ENCODE results near the gene MSMB. TPM values are rescaled to one million over a fixed set of nuclear protein-coding genes. Genes with fewer than 3 reads are reported as not detected.
A peak's percentile ranks its signal among the peaks of the same experiment; 100 is the strongest.

Gene MSMB
- total RNA-seq, 2 experiments from 2014 or later = not detected

- Mint-ChIP-seq H3K36me3 (ENCODE audit: low read depth) (no peaks in the 10 kb centered on the region), H3K27ac (no peak overlapping the region), H3K4me1 (ENCODE audit: low read depth) (no peaks in the 10 kb centered on the region), H3K9me3 (ENCODE audit: insufficient read depth) (no peaks in the 10 kb centered on the region), H3K27me3 (ENCODE audit: low read depth) (peaks cover 2% of the 10 kb centered on the region), H3K4me3 (no peak overlapping the region)
- ChIA-PET POLR2A (no interaction called here), CTCF (no interaction called here)
- DNase-seq (no peak), ATAC-seq (no peak)
These were observed 2.1 kb upstream of the MSMB start for GRCh38 chr10:46048152-46048551.

- Mint-ChIP-seq H3K4me1 (ENCODE audit: low read depth) (no peaks in the 10 kb centered on the region), H3K27ac (no peak overlapping the region), H3K36me3 (ENCODE audit: low read depth) (no peaks in the 10 kb centered on the region), H3K9me3 (ENCODE audit: insufficient read depth) (no peaks in the 10 kb centered on the region), H3K27me3 (ENCODE audit: low read depth) (peaks cover 9% of the 10 kb centered on the region), H3K4me3 (no peak overlapping the region)
- CTCF ChIA-PET = no interaction called here
- DNase-seq (no peak), ATAC-seq (no peak)
- POLR2A ChIA-PET = no interaction called here
These were observed 3.5 kb downstream of the MSMB start for GRCh38 chr10:46042527-46042926.

GRCh38 chr10:46040004-46040403 is 6.1 kb downstream of the MSMB start:
- no peaks in the 10 kb centered on the region for H3K4me1 Mint-ChIP-seq (ENCODE audit: low read depth)
- H3K36me3 Mint-ChIP-seq (ENCODE audit: low read depth) = no peaks in the 10 kb centered on the region
- CTCF ChIA-PET = interaction anchor here (1.9 kb wide), 1 partner anchor 11 kb away, joined by 5 read pairs; no protein-coding TSS in a partner anchor

GRCh38 chr10:46037107-46037825 is 8.8 kb downstream of the MSMB start:
- DNase-seq (no peak), ATAC-seq (no peak)
- H3K9me3 Mint-ChIP-seq (ENCODE audit: insufficient read depth) = no peaks in the 10 kb centered on the region
- H3K4me3 Mint-ChIP-seq = no peak overlapping the region
- ChIA-PET CTCF (no interaction called here), POLR2A (no interaction called here)
- H3K27me3 Mint-ChIP-seq (ENCODE audit: low read depth) = peaks cover 5% of the 10 kb centered on the region
- no peaks in the 10 kb centered on the region for H3K36me3 Mint-ChIP-seq (ENCODE audit: low read depth)
- H3K27ac Mint-ChIP-seq = no peak overlapping the region
- peaks cover 7% of the 10 kb centered on the region for H3K4me1 Mint-ChIP-seq (ENCODE audit: low read depth)

More at GRCh38 chr10:46040004-46040403, 6.1 kb downstream of the MSMB start:
- Mint-ChIP-seq H3K9me3 (ENCODE audit: insufficient read depth) (no peaks in the 10 kb centered on the region), H3K27ac (no peak overlapping the region), H3K4me3 (no peak overlapping the region), H3K27me3 (ENCODE audit: low read depth) (peaks cover 12% of the 10 kb centered on the region)
- ATAC-seq = no peak
- no peak for DNase-seq
- POLR2A ChIA-PET = no interaction called here

GRCh38 chr10:46035923-46036849 is 9.9 kb downstream of the MSMB start:
- H3K4me3 Mint-ChIP-seq = no peak overlapping the region
- ATAC-seq (no peak), DNase-seq (no peak)
- no peaks in the 10 kb centered on the region for H3K9me3 Mint-ChIP-seq (ENCODE audit: insufficient read depth)
- CTCF ChIA-PET = interaction anchor here (1.3 kb wide), 1 partner anchor 16 kb away, joined by 4 read pairs; no protein-coding TSS in a partner anchor
- H3K36me3 Mint-ChIP-seq (ENCODE audit: low read depth) = no peaks in the 10 kb centered on the region
- no peak overlapping the region for H3K27ac Mint-ChIP-seq
- POLR2A ChIA-PET = no interaction called here
- peaks cover 5% of the 10 kb centered on the region for H3K27me3 Mint-ChIP-seq (ENCODE audit: low read depth)
- peaks cover 11% of the 10 kb centered on the region for H3K4me1 Mint-ChIP-seq (ENCODE audit: low read depth)

- H3K4me1 Mint-ChIP-seq (ENCODE audit: low read depth) = peaks cover 24% of the 10 kb centered on the region
- no peak overlapping the region for H3K4me3 Mint-ChIP-seq
- DNase-seq = no peak
- H3K36me3 Mint-ChIP-seq (ENCODE audit: low read depth) = peaks cover 1% of the 10 kb centered on the region
- no peaks in the 10 kb centered on the region for H3K9me3 Mint-ChIP-seq (ENCODE audit: insufficient read depth)
- no peak for ATAC-seq
- H3K27me3 Mint-ChIP-seq (ENCODE audit: low read depth) = peaks cover 5% of the 10 kb centered on the region
- ChIA-PET CTCF (interaction anchor here (0.8 to 1.6 kb wide), 3 partner anchors 10 to 783 kb away, joined by 3 to 4 read pairs (median 3); no protein-coding TSS in a partner anchor), POLR2A (no interaction called here)
- H3K27ac Mint-ChIP-seq = no peak overlapping the region
These were observed 12.5 kb downstream of the MSMB start for GRCh38 chr10:46033602-46034011.

- CTCF ChIA-PET = interaction anchor here (1.1 to 1.6 kb wide), 3 partner anchors 8 to 40 kb away, joined by 3 read pairs; no protein-coding TSS in a partner anchor
- Mint-ChIP-seq H3K27ac (peak overlapping the region; percentile 66), H3K36me3 (ENCODE audit: low read depth) (peaks cover 12% of the 10 kb centered on the region), H3K4me3 (no peak overlapping the region), H3K9me3 (ENCODE audit: insufficient read depth) (no peaks in the 10 kb centered on the region), H3K27me3 (ENCODE audit: low read depth) (peaks cover 5% of the 10 kb centered on the region), H3K4me1 (ENCODE audit: low read depth) (peaks cover 40% of the 10 kb centered on the region)
- POLR2A ChIA-PET = no interaction called here
- no peak for DNase-seq
- ATAC-seq = no peak
These were observed 14.2 kb downstream of the MSMB start for GRCh38 chr10:46031648-46032532.

- H3K27me3 Mint-ChIP-seq (ENCODE audit: low read depth) = peaks cover under 1% of the 10 kb centered on the region
- H3K36me3 Mint-ChIP-seq (ENCODE audit: low read depth) = peaks cover 19% of the 10 kb centered on the region
- ChIA-PET CTCF (interaction anchor here (1.2 to 3.2 kb wide), 8 partner anchors 11 to 795 kb away, joined by 3 to 52 read pairs (median 5); no protein-coding TSS in a partner anchor), POLR2A (interaction anchor here (1.1 kb wide), 1 partner anchor 10 kb away, joined by 3 read pairs; no protein-coding TSS in a partner anchor)
- ATAC-seq = peak; percentile 98
- H3K27ac Mint-ChIP-seq = peak within 1 kb of the TSS; percentile 98
- H3K9me3 Mint-ChIP-seq (ENCODE audit: insufficient read depth) = no peaks in the 10 kb centered on the region
- H3K4me3 Mint-ChIP-seq = peak within 1 kb of the TSS; percentile 99
- DNase-seq = peak; percentile 98
- peaks cover 53% of the 10 kb centered on the region for H3K4me1 Mint-ChIP-seq (ENCODE audit: low read depth)
These were observed 15.8 kb downstream of the MSMB start, which contains the start of gene NCOA4 for GRCh38 chr10:46030091-46030937. NCOA4 (minus strand) TSS chr10:46030623; CDS start chr10:46016680, 13,943 bp downstream.

- peaks cover 19% of the 10 kb centered on the region for H3K36me3 Mint-ChIP-seq (ENCODE audit: low read depth)
- H3K4me1 Mint-ChIP-seq (ENCODE audit: low read depth) = peaks cover 59% of the 10 kb centered on the region
- no peak for ATAC-seq
- H3K9me3 Mint-ChIP-seq (ENCODE audit: insufficient read depth) = no peaks in the 10 kb centered on the region
- no peak for DNase-seq
- POLR2A ChIA-PET = interaction anchor here (0.6 to 1.1 kb wide), 2 partner anchors 10 to 65 kb away, joined by 3 read pairs; no protein-coding TSS in a partner anchor
- H3K4me3 Mint-ChIP-seq = peak overlapping the region; percentile 99
- CTCF ChIA-PET = interaction anchor here (1.1 to 3.2 kb wide), 13 partner anchors 11 to 794 kb away, joined by 3 to 52 read pairs (median 5); no protein-coding TSS in a partner anchor
- H3K27me3 Mint-ChIP-seq (ENCODE audit: low read depth) = no peaks in the 10 kb centered on the region
- peak overlapping the region; percentile 98 for H3K27ac Mint-ChIP-seq
These were observed 16.5 kb downstream of the MSMB start for GRCh38 chr10:46029461-46030030.

Measured in activated CD8-positive, alpha-beta T cell treated with anti-CD3 and anti-CD28 coated beads, Interleukin-2, amount 10 ng/mL, durations not matched to agents 7 days and 5 days (primary cell).